Astrocyte (in vitro differentiated cells and primary cell): Measurements from ENCODE around the gene ATP5F1D. TPM values are rescaled to one million over a fixed set of nuclear protein-coding genes. Genes with fewer than 3 reads are reported as not detected.

Experiments used
- DNase-seq: peaks from one replicate; pipeline ENCODE4 v3.0.0-alpha.2; 2010; ENCODE audit warnings: low read depth
- FAIRE-seq: peaks from 2 replicates; lab custom pipeline; 2011; peaks lifted over from hg19 to GRCh38; lab: Jason Lieb, UNC
- H2AFZ ChIP-seq: 2 replicates; pipeline ENCODE4 v1.6.0; 2012; ENCODE audit warnings: low read depth, low read length, inconsistent platforms
- H3K27ac ChIP-seq: 2 replicates; pipeline ENCODE4 v1.5.1; 2011; ENCODE audit warnings: low read depth, low read length, inconsistent platforms
- H3K27me3 ChIP-seq: 2 replicates; pipeline ENCODE4 v1.6.0; 2011; ENCODE audit warnings: low read length, inconsistent platforms; ENCODE audit not compliant: insufficient read depth
- H3K36me3 ChIP-seq: 2 replicates; pipeline ENCODE4 v1.5.1; 2011; ENCODE audit warnings: low read length, inconsistent platforms; ENCODE audit not compliant: insufficient read depth
- H3K4me1 ChIP-seq: 2 replicates; pipeline ENCODE4 v1.5.1; 2011; ENCODE audit warnings: low read length, inconsistent platforms; ENCODE audit not compliant: insufficient read depth
- H3K4me2 ChIP-seq: 2 replicates; pipeline ENCODE4 v1.6.0; 2012; ENCODE audit warnings: low read length, inconsistent platforms
- H3K4me3 ChIP-seq: 2 replicates; pipeline ENCODE4 v1.5.1; 2011; ENCODE audit warnings: low read depth, mild to moderate bottlenecking, low read length, inconsistent platforms; ENCODE audit not compliant: insufficient read depth
- H3K79me2 ChIP-seq: 2 replicates; pipeline ENCODE4 v1.6.0; 2012; ENCODE audit warnings: mild to moderate bottlenecking, low read length, inconsistent platforms; ENCODE audit not compliant: insufficient read depth
- H3K9ac ChIP-seq: 2 replicates; pipeline ENCODE4 v1.6.0; 2012; ENCODE audit warnings: mild to moderate bottlenecking, low read length, inconsistent platforms
- H3K9me3 ChIP-seq: 2 replicates; pipeline ENCODE4 v1.5.1; 2012; ENCODE audit warnings: low read depth, mild to moderate bottlenecking, low read length, inconsistent platforms; ENCODE audit not compliant: insufficient read depth
- H4K20me1 ChIP-seq: 2 replicates; pipeline ENCODE4 v1.6.0; 2012; ENCODE audit warnings: low read length, inconsistent platforms; ENCODE audit not compliant: insufficient read depth
- H3K27ac Mint-ChIP-seq: one replicate; pipeline ENCODE4 v1.8.0; 2021; ENCODE audit warnings: mild to moderate bottlenecking, mixed read lengths; ENCODE audit not compliant: unreplicated experiment
- H3K27me3 Mint-ChIP-seq: one replicate; pipeline ENCODE4 v1.8.0; 2021; ENCODE audit warnings: low read depth, mixed read lengths; ENCODE audit not compliant: unreplicated experiment
- H3K36me3 Mint-ChIP-seq: one replicate; pipeline ENCODE4 v1.8.0; 2021; ENCODE audit warnings: low read depth, mixed read lengths; ENCODE audit not compliant: unreplicated experiment
- H3K4me1 Mint-ChIP-seq: one replicate; pipeline ENCODE4 v1.8.0; 2021; ENCODE audit warnings: low read depth, mixed read lengths; ENCODE audit not compliant: unreplicated experiment
- H3K4me3 Mint-ChIP-seq: one replicate; pipeline ENCODE4 v1.8.0; 2021; ENCODE audit warnings: mild to moderate bottlenecking, moderate library complexity, mixed read lengths; ENCODE audit not compliant: unreplicated experiment
- H3K9me3 Mint-ChIP-seq: one replicate; pipeline ENCODE4 v1.8.0; 2021; ENCODE audit warnings: mild to moderate bottlenecking, mixed read lengths; ENCODE audit not compliant: unreplicated experiment
- CTCF ChIP-seq: IDR thresholded peaks from 2 replicates; pipeline ENCODE4 v1.5.1; 2011; ENCODE audit warnings: low read depth, mild to moderate bottlenecking, inconsistent platforms, low read length, moderate library complexity; ENCODE audit not compliant: insufficient read depth
- EZH2 ChIP-seq: IDR thresholded peaks from 2 replicates; pipeline ENCODE4 v1.6.1; 2012; ENCODE audit warnings: mild to moderate bottlenecking, low read length, inconsistent platforms; ENCODE audit not compliant: insufficient read depth
- total RNA-seq: library from RNA; stranded (reverse); gene quantifications from 2 replicates; pipeline ENCODE4 v1.2.1, GENCODE V29; 2021

ATP5F1D gene
- total RNA-seq, 1 donor from 2014 or later, result 154 TPM

- H4K20me1 ChIP-seq, result peaks cover 57% of the 10 kb centered on the region
- peak overlapping the region; percentile 91 for H3K4me3 Mint-ChIP-seq
- peak overlapping the region; percentile 37 for H3K27ac ChIP-seq
- peaks cover 64% of the 10 kb centered on the region for H3K79me2 ChIP-seq
- FAIRE-seq (no peak), DNase-seq (no peak)
- peak overlapping the region; percentile 97 for H3K4me2 ChIP-seq
- H3K4me1 Mint-ChIP-seq, result peaks cover 31% of the 10 kb centered on the region
- H3K27me3 Mint-ChIP-seq, result no peaks in the 10 kb centered on the region
- H3K36me3 Mint-ChIP-seq, result peaks cover 14% of the 10 kb centered on the region
- peaks cover 20% of the 10 kb centered on the region for H3K36me3 ChIP-seq
- no peak overlapping the region for H3K4me3 ChIP-seq
- no peaks in the 10 kb centered on the region for H3K9me3 ChIP-seq
- H2AFZ ChIP-seq, result no peak overlapping the region
- H3K9ac ChIP-seq, result peak overlapping the region; percentile 90
- H3K9me3 Mint-ChIP-seq, result no peaks in the 10 kb centered on the region
- no peaks in the 10 kb centered on the region for H3K27me3 ChIP-seq
- TF ChIP-seq CTCF (no peak), EZH2 (no peak)
- peaks cover 77% of the 10 kb centered on the region for H3K4me1 ChIP-seq
- H3K27ac Mint-ChIP-seq, result peak overlapping the region; percentile 41
These were observed 30.2 kb downstream of the ATP5F1D start for GRCh38 chr19:1271528-1272422.

- FAIRE-seq (no peak), DNase-seq (no peak)
- H3K36me3 ChIP-seq, result peaks cover 24% of the 10 kb centered on the region
- Mint-ChIP-seq H3K4me3 (peak overlapping the region; percentile 69), H3K36me3 (peaks cover 14% of the 10 kb centered on the region), H3K27me3 (no peaks in the 10 kb centered on the region), H3K4me1 (peaks cover 31% of the 10 kb centered on the region), H3K27ac (peak overlapping the region; percentile 48), H3K9me3 (no peaks in the 10 kb centered on the region)
- TF ChIP-seq EZH2, result no peak
- no peak for TF ChIP-seq CTCF
- peak overlapping the region; percentile 37 for H3K27ac ChIP-seq
- no peak overlapping the region for H2AFZ ChIP-seq
- H4K20me1 ChIP-seq, result peaks cover 57% of the 10 kb centered on the region
- H3K4me2 ChIP-seq, result peak overlapping the region; percentile 97
- peak overlapping the region; percentile 38 for H3K9ac ChIP-seq
- no peaks in the 10 kb centered on the region for H3K27me3 ChIP-seq
- H3K4me3 ChIP-seq, result no peak overlapping the region
- H3K9me3 ChIP-seq, result no peaks in the 10 kb centered on the region
- peaks cover 69% of the 10 kb centered on the region for H3K4me1 ChIP-seq
- peaks cover 67% of the 10 kb centered on the region for H3K79me2 ChIP-seq
These were observed 31.1 kb downstream of the ATP5F1D start for GRCh38 chr19:1272423-1273262.
